SIG-M5 treated with dmso at 0.1 percent for 504 hours (cell line): Measurements from ENCODE around the gene HOXC10.

Experiments
- DNase-seq: peaks from one replicate; lab custom pipeline; 2025; ENCODE audit not compliant: unreplicated experiment; lab: John Stamatoyannopoulos, UW

Gene HOXC10

GRCh38 chr12:53950789-53951576, 34.0 kb upstream of the HOXC10 start:
- no peak for DNase-seq

DNA sequence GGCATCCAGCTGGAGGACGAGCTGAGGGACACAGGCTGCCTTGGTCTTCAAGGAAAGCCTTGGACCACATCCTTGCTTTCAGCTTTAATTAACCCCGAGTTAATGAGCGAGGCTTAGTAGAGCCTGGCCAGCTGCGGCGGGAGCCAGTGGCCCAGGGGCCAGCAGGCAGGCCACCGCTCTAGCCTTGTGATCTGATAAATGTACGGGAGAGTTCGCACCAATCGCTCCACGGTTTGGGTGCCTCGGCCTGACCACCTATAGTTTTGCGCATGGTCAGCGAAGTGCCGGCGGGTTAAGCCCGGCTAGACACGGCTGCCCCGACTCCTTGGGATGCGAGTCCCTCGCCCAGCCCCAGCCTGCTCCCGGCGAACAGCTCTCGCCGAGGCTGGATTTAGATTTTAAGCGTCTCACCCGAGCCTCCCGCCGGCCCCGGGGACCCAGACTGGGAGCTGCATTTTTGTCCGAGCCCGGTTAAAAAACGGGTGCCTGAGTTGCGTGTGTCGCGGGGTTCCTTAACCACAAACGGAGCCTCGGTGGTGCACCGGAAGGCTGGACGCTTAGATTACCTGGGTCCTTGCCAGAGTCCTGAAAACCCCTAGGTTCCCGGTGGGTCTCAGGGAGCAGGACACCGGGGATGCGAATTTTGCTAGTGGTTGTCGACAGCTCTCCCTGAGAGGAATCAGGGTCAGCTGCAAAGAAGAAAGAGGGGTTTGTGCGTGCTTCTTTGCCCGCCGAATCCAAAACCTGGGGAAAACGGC, 33.2 kb upstream of the HOXC10 start:
- DNase-seq, result no peak

DNA sequence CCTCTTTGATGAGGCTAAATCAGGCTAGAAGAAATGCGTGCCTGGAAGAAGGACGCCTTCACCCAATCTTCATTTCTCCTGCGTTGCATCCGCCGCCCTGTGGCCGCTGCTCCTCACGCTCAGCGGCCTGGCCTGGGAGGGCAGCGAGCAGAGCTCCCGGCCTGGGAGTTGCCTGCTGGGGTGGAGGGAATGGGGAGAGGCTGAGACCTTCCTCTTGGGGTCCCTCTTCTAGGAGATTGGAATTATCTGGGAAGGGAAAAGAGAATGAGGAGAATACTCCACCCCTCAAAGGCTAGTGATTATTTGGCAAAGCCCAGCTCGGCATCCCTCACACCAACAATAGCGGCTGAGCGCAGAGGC, 32.6 kb upstream of the HOXC10 start:
- no peak for DNase-seq

- DNase-seq, result no peak
Measured at GRCh38 chr12:53952871-53953734, 31.8 kb upstream of the HOXC10 start.

DNA sequence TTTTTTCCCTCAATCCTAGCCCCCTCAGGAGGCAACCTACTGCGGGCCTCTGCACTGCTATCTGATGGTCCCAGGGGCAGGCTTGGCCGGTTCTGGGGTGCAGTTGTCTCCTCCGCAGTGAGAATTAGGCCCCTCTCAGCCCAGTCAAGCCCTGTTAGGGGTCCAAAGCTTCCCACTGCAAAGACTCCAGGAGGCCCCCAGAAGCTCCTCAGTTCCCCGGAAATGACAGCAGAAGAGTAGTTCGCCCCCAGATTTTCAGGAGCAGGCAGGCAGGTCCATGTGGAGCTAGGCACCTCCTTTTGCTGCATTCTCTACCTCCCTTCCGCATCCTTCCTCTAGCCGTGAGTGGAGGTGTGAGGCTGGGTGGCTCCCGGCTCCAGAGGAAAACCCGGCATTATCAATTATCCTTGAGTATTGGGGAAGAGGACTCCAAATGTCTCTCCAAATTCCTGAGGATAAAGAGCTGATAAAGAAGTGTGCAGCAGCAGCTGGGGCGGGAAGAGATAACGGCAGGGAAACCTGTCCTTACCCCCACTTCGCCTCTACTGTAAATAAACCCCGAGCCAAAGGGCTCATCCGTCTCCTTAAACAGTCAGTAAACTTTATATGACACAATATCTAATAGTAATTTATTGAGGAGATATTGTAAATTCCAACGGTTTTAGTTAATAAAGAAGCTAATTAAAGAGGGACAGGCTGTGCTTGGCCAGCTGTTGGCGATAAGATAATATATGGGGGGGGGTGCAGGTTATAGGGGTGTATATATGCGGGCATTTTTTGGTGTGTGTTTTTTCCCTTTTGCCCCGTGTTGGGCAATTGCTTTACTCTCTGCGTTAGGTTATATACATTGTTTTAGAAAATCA, 30.9 kb upstream of the HOXC10 start:
- no peak for DNase-seq

DNA sequence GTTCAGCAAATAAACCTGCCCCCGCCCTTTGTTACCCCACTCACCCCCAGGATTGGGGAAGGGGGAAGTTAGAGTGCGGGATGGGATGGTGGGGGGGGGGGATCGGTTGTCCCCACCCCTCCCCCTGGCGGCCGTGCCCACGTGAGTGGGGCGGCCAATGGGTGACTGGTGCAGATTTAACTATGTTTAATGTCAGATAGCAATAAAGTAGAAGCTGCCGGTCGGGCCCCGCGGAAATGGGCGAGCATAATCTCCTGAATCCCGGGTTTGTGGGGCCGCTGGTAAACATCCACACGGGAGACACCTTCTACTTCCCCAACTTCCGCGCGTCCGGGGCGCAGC, 30.3 kb upstream of the HOXC10 start, which contains the start of gene HOXC12:
Gene HOXC12 (plus strand): TSS at position 210 of the 342 bp plus-strand sequence. CDS start 27 bp downstream, at position 237.
- DNase-seq, result no peak

DNA sequence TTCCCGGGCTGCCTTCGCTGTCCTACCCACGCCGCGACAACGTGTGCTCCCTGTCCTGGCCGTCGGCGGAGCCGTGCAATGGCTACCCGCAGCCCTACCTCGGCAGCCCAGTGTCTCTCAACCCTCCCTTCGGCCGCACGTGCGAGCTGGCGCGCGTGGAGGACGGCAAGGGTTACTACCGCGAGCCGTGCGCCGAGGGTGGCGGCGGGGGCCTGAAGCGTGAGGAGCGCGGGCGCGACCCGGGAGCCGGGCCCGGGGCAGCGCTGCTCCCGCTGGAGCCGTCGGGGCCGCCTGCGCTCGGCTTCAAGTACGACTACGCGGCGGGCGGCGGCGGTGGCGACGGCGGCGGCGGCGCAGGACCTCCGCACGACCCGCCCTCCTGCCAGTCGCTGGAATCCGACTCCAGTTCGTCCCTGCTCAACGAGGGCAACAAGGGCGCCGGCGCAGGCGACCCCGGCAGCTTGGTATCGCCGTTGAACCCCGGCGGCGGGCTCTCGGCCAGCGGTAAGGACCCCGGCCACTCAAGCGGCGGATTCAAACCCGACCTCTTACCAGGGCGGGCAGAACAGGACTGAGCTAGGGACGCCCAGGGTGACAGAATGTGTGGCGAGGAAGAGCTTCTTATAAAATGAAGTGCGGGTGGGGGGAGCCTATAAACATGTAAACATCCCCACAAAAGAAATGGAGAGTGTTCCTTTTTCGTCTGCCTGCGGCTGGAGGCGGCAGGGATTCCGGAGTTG, 29.7 kb upstream of the HOXC10 start:
- no peak for DNase-seq

DNA sequence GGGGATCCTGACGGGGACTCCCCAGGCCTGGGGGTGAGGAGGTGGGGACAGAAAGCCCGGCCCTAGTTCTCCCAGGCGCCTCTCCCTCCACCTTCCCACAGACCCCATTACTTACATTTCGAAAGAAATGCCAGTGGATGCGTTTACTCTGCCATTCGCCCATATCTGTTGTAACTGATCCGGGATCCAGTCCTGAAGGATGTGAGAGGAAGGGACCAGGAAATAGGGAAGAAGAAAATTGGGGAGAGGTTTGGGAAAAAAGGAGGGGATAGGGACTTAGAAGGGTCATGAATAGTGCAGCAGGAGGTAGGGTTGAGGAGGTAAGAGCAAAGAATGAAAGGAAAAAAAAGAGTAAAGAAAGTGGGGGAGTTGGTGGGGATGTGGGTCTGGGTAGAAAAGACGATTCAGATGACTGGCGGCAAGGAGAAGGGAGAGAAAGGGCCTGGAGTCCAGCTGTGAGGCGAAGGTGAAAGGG, 29.1 kb upstream of the HOXC10 start:
- DNase-seq, result no peak

- no peak for DNase-seq
Measured at GRCh38 chr12:53956251-53956887, 28.6 kb upstream of the HOXC10 start.

- no peak for DNase-seq
Measured at GRCh38 chr12:53956914-53957536, 27.9 kb upstream of the HOXC10 start.

GRCh38 chr12:53958128-53958527, 26.8 kb upstream of the HOXC10 start:
- no peak for DNase-seq

DNA sequence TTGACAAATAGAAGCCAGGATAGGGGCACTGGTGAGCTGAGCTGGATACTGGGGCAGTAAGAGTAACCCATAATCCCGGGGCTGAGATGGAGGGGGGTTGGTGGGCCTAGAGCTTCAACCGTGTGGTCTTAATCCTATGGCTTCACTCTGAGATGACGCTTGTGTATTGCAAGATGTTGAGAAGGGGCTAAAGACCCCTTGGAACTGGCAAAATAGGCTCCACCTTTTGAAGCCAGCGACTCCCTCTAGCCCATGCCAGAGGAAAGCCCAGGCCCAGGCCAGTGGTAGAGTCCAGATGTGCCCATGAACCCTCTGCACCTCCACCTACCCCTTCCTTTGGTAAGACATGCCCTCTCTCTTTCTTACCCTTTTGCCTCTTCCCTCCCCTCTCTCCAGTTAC, 25.6 kb upstream of the HOXC10 start:
- DNase-seq, result no peak

DNA sequence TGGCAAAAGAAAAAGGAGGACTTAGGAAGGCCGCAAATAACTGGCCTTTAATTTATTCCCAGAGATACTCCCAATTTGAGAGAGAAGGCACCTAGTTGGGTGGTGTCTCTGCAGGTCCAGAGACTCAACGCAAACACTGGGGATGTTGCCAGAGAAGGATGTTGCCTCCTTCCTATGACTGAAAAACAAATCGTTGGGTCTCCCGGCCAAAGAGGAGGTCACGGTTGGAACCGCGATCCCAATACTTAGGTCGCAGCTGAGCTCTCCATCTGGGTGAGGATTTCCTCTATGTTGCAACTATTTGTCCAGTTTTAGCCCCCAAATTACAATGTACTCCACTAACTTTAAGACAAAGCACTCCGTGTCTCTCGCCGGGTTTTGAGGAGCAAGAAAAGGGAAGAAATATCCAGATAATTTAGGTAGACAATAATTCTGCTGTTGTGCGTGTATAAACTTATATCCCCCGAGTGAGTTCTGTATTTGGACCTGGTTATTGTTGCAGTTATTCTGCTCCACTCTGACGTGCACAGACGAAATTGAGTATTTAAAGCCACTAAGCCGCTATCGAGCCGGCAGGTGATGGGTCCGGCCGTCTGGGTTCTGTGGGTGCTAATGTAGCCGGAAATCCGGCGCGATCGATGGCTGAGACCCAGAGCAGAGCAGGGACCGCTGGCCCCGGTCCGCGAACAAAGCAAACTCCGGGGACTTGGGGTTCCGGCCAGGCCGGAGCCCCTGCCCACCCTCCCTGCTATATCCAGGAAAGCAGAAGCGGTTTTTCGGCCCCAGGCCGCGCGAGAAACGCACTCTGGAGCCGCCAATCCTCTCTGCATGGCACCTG, 24.5 kb upstream of the HOXC10 start:
- no peak for DNase-seq

DNA sequence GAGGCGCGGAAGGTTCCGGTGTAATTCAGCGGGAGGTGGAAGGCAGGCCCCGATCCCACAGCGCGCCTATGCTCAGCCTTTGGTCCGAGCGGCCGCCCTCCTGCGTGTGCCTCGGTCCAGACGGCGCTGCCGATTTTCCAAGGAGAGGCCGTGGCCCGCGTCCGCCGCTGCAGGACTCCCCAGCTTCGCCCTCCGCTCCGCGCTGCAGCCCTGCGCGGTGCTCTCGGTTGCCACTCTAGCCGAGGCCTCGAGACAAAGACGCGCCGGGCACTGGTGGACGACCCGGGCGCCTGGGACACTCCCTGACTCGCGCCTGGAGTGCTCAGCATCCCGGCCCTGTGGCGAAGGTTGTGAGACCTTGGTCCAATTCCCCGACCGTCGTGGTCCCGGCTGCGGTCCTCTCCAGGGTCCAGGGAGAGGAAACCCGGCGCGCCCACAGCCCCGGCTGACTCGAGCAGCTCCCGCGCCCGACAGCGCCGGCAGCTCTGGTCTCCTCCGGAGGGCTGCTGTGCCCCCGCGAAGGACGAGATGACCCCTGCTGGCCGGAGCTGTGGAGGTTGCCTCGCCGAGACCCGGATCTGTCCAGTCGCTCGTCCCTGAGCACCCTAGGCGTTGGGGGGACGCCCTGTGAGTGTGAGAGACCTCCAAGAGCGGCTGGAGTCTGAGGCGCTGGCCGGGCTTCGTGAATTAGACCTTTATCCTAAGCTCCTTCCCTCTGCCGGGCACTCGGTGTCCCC, 23.8 kb upstream of the HOXC10 start:
- no peak for DNase-seq

DNA sequence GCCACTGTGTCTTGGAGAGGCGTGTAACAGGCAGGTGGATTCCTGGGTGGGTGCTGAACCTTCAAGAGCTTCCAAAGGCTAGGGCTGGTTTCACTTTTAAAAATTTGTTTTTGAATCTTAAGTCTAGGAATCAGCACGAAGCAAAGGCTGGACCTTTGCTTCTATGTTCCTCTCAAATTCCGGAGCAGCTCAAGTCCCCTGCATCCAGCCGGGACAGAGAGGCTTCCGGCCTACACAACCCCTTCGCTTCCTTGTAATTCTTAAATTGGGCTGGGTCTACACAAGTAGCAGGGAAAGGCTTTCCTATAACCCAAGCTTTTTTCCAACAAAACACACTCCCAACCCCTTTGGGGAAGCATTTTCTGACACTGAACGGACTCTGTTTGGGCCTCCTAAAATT, 21.9 kb upstream of the HOXC10 start:
- DNase-seq, result no peak

DNA sequence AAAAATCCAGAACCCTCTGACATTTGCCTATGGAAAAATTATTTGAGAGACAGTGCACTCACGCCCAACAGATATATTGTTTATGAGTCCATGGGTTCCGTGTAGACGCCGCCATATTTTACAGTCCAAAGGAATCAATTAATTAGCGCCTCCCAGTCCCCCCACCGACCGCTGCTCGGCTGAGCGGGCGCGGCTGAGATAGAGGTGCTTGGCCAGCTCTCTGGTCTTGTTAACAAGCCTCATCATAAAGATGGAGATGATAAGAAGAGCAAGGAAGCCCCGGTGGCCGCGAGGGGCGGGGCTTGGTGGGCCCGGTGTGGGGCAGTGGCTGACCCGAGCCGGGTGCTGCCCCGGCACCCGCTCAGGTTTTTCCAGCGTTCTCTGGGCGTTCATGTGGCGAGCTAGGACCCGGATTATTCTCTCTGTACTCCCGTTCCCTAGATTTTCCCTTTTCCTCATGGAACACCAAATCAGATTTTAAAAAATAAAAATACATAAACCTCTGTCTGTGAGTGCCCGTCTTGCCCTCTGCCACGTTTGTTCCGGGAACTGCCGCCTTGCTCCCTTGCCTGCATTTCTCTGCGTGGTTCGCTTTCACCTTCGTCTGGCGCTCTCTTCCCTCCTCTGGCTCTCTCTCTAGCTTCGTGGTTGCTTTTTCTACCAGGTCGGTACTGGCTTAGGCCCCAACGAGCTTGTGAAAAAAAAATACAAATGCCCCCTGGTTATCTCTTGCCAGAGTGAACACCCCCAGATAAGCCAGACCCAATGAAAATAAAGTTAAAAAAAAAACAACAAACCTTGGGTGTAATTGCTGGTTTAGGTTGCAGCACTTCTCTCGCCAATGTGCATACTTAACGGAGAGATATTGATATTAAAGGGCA, 21.3 kb upstream of the HOXC10 start:
- DNase-seq, result no peak
